HT1080 (cell line): ENCODE measurements around the gene TNS1. TPM values are rescaled to one million over a fixed set of nuclear protein-coding genes. Genes with fewer than 3 reads are reported as not detected.

ENCODE experiments used
- DNase-seq: peaks from one replicate; pipeline ENCODE4 v3.0.0-alpha.2; 2015; ENCODE audit warnings: low read depth
- total RNA-seq: library from RNA; depleted of rRNA; stranded (reverse); fragments of >200 nt; shearing (Covaris generic); gene quantifications from 2 replicates; pipeline ENCODE4 v1.2.3, GENCODE V29; 2014

The TNS1 gene
- total RNA-seq, 1 experiment from 2014 or later, result 10.5 TPM

DNA sequence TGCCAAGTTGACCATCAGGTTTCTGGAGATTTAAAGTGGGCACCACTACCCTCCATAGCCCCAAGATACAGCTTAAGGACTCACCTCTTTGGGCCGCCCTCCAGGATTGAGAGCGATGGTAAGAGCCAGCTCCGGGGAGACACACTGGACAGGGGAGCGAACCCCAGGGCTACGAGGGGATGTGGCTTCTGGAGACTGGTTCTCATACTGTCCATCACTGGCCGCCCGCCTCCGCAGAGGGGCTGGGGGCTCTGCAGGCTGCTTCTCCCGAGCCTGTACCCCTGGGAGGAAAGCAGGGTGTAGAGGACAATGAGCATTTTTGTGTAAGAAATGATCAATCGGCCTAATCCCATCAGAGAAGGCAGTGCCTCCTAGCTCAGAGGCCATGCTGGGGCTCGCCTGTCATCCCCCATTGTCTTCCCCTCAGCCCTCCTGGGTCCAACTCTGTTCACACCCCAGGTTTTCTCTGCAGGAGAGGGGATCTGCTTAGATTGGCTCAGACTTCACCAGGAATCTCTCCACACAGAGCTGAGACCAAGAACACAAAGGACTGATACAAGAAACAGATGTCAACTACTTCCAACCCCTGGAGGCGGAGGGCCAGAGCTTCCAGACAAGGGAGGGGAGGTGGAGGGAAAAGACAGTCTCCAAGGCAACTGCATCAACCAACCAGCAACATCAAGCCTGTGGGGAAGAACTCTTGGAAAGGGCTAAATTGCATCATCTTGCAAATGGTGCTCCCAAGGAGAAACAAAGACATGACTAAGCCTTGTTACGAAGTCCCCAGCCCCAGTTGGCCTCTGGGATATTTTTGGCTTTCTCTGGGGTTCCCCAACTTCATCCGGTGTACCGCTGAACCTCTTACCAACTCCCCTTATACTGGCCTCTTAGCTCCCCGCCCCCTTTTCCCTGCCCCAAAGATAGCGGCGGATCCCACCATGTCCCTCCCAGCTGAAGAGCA, 166.6 kb downstream of the TNS1 start:
- peak; percentile 25 for DNase-seq

- peak; percentile 38 for DNase-seq
These were observed 167.9 kb downstream of the TNS1 start for GRCh38 chr2:217834744-217835513.

GRCh38 chr2:217834057-217834620, 168.7 kb downstream of the TNS1 start:
- no peak for DNase-seq

- no peak for DNase-seq
These were observed 169.4 kb downstream of the TNS1 start for GRCh38 chr2:217833439-217833838.

DNA sequence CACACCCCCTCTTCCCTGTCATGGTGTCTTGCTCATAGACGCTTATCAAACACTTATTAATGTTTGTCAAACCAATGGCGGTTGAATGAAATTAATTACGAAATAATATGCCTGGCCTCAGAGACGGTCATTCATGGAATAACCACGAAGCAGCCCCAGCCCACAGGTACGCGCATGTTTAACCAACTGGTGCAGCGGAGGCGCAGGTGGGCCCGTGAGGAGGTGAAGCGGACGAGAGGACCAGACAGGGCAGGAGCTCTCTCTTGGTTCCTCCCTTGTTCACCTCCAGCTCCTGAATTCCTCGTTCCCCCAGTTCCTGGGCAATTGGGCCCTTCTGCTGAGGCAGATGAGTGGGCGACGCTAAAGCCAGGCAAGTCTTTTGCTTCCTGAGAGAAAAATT, 169.8 kb downstream of the TNS1 start:
- no peak for DNase-seq

GRCh38 chr2:217832115-217832514, 170.7 kb downstream of the TNS1 start:
- DNase-seq, result no peak

DNA sequence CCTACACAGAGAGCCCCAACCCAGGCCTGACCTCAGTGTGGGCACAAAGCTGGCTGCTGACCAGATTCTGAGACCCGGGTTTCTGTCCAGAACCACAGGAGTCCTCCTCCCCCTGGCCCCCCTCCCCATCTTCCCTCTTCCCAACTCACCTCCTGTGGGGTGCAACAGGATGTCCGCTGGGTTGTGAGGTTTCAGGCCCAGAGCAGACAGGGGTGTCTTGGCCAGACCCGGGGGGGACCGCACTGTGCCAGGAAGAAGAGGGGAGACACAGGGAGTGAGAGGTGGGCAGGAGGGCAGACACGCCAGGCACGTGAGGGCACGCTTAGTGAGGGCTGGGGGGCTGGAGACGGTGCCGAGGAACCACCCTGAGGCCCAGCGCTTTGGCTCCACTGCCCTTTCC, 171.5 kb downstream of the TNS1 start:
- no peak for DNase-seq

DNA sequence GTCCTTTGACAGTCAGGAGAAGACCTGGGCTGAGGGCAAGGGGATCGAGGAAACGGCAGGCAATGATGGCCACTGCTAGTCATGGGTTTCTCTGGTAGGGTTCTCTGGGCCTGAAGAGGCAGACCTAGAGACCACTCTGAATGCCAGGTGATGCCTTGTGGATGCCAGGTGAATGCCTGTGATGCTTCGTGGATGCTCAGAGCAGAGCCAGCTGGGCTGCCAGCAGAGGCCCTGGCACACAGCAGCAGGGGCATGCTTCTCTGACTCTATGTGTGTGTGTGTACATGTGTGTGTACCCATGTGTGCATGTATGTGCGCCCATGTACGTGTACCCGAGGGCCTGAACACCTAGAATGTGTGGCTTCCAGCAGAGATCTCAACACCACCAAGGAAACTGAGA, 172.0 kb downstream of the TNS1 start:
- no peak for DNase-seq

DNA sequence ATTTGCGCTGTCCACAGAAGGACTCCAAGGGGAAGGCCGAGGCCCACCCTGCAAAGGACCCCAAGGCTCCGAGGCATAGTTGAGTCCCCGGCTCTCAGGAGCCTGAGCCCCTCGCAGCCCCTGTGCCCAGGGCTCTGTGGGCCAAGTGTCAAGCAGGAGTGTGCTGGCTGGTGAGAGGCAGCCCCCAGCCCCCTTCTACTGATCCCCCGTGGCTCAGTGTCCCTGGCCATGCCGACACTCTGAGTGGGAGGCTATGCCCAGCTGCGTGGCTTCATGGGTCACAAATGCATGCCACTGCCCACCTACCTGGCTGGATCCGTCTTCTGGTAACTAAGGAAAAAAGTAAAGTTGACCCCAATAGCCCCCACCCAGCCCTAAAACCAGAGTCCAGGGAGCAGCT, 172.7 kb downstream of the TNS1 start:
- no peak for DNase-seq

- DNase-seq, result no peak
These were observed 173.4 kb downstream of the TNS1 start for GRCh38 chr2:217829420-217829819.

DNA sequence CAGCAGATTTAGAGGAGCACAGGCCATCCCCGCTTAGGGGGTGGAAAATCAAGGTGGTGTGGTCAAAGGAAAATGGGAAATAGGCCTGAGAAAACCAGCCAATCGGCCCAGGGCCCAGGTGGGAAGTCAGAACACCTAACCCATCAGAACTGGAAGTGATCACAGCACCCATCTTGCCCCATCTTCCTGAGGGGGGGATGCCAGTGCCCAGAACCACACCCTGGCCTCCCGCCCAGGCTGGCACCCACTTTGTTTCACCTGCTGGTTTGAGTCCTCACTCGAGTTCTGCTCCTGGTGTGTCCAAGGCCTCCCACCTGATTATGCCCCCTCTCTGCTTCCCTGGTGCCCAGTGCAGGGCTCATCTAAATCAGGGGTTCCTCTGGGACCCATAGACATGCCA, 174.5 kb downstream of the TNS1 start:
- no peak for DNase-seq

GRCh38 chr2:217827430-217828201, 175.2 kb downstream of the TNS1 start:
- no peak for DNase-seq

DNA sequence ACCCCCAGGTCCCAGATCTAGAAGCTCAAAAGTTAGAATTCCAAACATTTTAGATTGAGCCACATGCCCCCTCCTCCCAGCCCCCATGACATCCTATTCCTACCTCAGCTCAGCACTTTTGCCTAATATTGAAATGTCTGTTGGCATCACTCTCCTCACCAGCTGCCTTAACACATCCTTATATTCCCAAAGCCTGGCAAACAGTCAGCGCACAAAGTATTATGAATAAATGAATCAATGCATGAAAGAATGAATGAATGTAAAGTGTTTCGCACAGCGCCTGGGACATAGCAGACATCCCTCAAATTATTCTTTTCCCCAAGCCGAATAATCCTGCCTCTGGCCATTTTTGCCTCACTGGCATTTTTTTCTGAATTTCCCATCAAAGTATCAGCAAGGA, 175.8 kb downstream of the TNS1 start:
- DNase-seq, result no peak

DNA sequence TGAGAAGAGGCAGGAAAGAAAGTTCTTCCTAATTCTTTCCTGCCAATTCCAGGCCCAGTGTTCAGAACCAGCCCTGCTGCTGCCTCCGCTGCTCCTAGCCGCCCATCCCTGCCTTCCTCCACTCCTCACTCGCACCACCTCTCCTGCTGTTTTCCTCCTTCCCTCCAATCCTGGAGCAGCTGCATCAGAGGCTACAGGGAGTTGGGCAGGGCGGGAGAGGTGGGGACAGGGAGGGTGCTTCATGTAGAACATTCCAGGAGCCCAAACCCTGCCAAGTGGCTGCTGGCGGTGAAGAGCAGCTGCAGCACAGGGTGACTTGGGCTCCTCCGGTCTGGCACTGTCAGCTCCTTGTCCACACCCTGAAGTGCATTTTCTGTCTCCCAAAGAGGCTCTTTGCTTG, 176.3 kb downstream of the TNS1 start:
- no peak for DNase-seq

- no peak for DNase-seq
These were observed 177.1 kb downstream of the TNS1 start for GRCh38 chr2:217825469-217826235.

DNA sequence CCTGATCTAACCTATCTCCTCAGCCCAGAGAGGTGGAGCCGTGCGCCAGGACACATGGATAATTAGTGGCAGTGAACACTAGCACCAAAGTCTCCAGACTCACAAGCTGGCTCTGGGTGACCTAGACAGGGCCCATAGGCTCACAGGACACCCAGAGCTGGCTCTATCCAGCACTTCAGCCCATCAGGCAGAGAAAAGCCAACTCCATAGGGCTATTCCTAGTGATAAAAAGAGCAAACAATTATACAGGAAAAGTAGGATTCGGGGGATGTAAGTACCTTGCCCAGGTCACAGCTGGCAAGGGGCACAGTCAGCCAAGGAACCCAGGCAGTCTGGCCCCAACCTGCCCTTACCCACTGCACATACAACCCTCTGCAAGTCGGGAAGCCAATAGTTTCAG, 178.6 kb downstream of the TNS1 start:
- DNase-seq, result no peak

GRCh38 chr2:217823626-217824025, 179.2 kb downstream of the TNS1 start:
- DNase-seq, result no peak

DNA sequence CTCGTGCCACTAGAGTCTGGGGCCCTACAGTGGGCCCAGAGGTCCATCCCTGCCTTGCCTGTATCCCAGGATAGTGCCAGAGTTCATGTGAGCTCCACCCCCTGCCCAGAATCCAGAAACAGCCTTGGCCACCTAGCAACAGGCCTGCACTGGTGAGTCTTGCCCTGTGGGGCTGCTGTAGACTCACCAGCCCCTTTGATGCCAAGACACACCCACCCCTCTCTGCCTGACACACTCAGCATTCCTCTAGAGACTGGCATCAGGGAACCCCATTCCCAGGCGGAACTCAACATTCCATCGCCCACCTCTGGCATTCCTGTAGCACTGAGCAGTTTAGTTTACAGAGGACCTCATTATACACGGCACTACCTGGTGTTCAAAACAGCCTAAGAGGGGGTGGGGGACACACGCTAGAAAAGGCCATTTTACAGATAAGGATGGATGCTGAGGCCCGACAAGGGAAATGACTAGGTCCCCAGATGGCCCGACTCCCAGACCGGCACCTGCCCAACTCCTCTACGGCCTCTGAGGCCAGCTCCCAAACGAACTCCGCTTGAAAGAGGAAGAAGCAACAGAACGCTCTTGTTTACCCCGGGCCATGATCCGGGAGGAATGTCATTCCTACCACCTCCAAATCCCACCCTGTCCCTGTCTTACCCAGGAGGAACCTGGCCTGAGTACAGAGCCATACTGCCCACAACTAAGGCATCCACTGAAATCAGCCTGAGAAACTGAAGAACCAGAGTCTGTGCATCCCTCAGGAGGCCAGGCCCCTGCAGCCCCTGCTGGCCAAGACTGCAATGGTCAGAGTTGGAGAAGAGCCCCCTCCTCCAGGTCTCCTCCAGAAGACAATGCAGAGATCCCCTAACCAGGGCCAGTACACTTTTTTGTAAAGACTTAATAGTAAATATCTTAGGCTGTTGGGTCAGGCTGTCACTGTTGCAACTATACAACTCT, 180.2 kb downstream of the TNS1 start:
- peak; percentile 27 for DNase-seq

GRCh38 chr2:217821536-217822147, 181.2 kb downstream of the TNS1 start:
- DNase-seq, result no peak
